CD4-positive, alpha-beta T cell (primary cell): ENCODE data around the gene PRKCH. TPM values are rescaled to one million over a fixed set of nuclear protein-coding genes. Genes with fewer than 3 reads are reported as not detected.

Source experiments
- ATAC-seq: fragments of 200-7000 bp; cut with Tn5 transposase; one replicate; pipeline ENCODE4 v1.10.0; 2022; ENCODE audit warnings: mild to moderate bottlenecking; ENCODE audit not compliant: poor library complexity
- CTCF ChIA-PET: fragments of 350-600 bp; sonication (Branson Sonifier 250); formaldehyde crosslinking; loops from one replicate; lab custom pipeline; 2021; ENCODE audit warnings: antibody characterized with exemption, inconsistent platforms; lab: Charles Lee
- POLR2A ChIA-PET: fragments of 350-600 bp; sonication (Branson Sonifier 250); formaldehyde crosslinking; loops from one replicate; lab custom pipeline; 2021; ENCODE audit warnings: antibody characterized with exemption, inconsistent platforms; lab: Charles Lee
- DNase-seq, 14 experiments: peaks; one replicate each; pipeline ENCODE4 v3.0.0-alpha.2; 2013 to 2020; ENCODE audit warnings: mixed read lengths in 2 of 14
- H3K27ac ChIP-seq, 2 donors: one replicate each; pipeline versions ENCODE4 v1.5.1 to v1.7.0; 2013; ENCODE audit warnings: low read length in 2 of 2, low read depth in 1 of 2, mild to moderate bottlenecking in 1 of 2
- H3K27me3 ChIP-seq, 2 experiments: 1 replicate in 1 of 2; 2 replicates in 1 of 2; pipeline versions ENCODE4 v1.6.1 to v1.7.0; 2013; ENCODE audit warnings: low read length in 2 of 2, control low read depth in 1 of 2, mild to moderate bottlenecking in 1 of 2, moderate library complexity in 1 of 2; ENCODE audit not compliant: insufficient read depth in 2 of 2, control insufficient read depth in 1 of 2
- H3K36me3 ChIP-seq: one replicate; pipeline ENCODE4 v1.6.1; 2013; ENCODE audit warnings: low read length, control low read depth; ENCODE audit not compliant: insufficient read depth
- H3K4me1 ChIP-seq: one replicate; pipeline ENCODE4 v1.6.1; 2013; ENCODE audit warnings: low read length, control low read depth; ENCODE audit not compliant: insufficient read depth
- H3K4me3 ChIP-seq: one replicate; pipeline ENCODE4 v1.5.1; 2013; ENCODE audit warnings: mild to moderate bottlenecking, low read length, moderate library complexity
- H3K9me3 ChIP-seq, 2 experiments: 1 replicate in 1 of 2; 2 replicates in 1 of 2; pipeline versions ENCODE4 v1.6.1 to v1.7.0; 2013; ENCODE audit warnings: low read length in 2 of 2, mild to moderate bottlenecking in 2 of 2, control low read depth in 1 of 2, moderate library complexity in 1 of 2; ENCODE audit not compliant: control insufficient read depth in 1 of 2, insufficient read depth in 1 of 2
- H3K27ac Mint-ChIP-seq: one replicate; pipeline ENCODE4 v1.8.0; 2020; ENCODE audit warnings: mixed read lengths
- H3K27me3 Mint-ChIP-seq: one replicate; pipeline ENCODE4 v1.8.0; 2021; ENCODE audit warnings: mixed read lengths
- H3K36me3 Mint-ChIP-seq: one replicate; pipeline ENCODE4 v1.8.0; 2021; ENCODE audit warnings: low read depth, mixed read lengths
- H3K4me1 Mint-ChIP-seq: one replicate; pipeline ENCODE4 v1.8.0; 2021; ENCODE audit warnings: low read depth, mixed read lengths
- H3K4me3 Mint-ChIP-seq: one replicate; pipeline ENCODE4 v1.8.0; 2020; ENCODE audit warnings: mild to moderate bottlenecking, mixed read lengths
- H3K9me3 Mint-ChIP-seq: one replicate; pipeline ENCODE4 v1.8.0; 2020; ENCODE audit warnings: mixed read lengths
- intact Hi-C, 2 experiments: fragments of 100-400 bp; cut with DNase I in 1 of 2; cut with micrococcal nuclease in 1 of 2; formaldehyde crosslinking; loops; one replicate each; pipeline versions ENCODE4 v1.15.1 to v1.9.0; 2023 to 2025; cut with DNase I, micrococcal nuclease
- total RNA-seq, 174 experiments: library from RNA in 2 of 174; stranded (reverse) in 2 of 174; gene quantifications; one replicate each; pipeline ENCODE4 v1.2.3 and lab custom pipeline; 2021 to 2026
- TF ChIP-seq, protein P1 (sequence below): fragments of 200-600 bp; IDR thresholded peaks from one replicate; pipeline ENCODE4 v1.8.0; 2022; ENCODE audit warnings: antibody characterized with exemption, mild to moderate bottlenecking

PRKCH gene
- total RNA-seq, 2 experiments from 2014 or later: 378 to 385 TPM

DNA sequence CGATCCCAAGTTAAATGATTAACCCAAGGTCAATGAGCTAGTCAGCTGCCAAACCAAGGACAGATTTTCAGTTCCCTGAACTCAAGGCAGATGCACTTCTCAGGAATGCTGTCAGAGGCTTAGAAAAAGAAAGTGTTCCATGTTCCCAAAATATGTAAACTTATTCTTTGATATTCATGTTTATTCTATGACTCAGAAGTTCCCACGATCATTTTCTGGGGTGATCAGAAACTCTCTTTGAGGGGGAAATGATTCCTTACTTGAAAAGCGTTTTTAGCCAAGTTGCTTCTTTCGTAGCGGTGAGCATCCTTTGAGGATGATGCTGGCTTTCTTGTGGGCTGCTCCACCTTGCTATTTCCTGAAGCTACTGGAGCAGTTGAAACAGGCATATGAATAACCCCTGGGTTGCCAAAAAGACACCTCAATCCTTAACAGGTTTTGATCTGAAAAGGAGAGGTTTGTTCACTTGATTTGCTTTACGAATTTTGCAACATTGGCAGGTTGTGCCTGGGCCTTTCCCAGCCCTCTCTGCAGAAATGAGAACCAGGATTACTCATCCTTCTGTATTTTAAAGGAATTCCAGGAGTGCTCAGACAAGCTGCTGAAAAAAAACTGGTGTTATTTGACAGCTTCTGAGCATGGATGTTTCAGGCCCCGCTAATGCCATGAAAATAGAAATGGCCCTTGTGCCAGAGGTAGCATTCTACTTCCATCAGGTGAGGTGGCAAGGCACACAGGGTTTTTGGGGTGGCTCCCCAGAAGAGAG is 252.6 kb downstream of the PRKCH start:
- DNase-seq (peak in 4 of 14 experiments; percentile 27 to 37 (median 32)), ATAC-seq (peak; percentile 35)
- Mint-ChIP-seq H3K4me3 (peak overlapping the region; percentile 32), H3K4me1 (peaks cover 81% of the 10 kb centered on the region), H3K27ac (peak overlapping the region; percentile 22), H3K36me3 (no peaks in the 10 kb centered on the region), H3K9me3 (no peaks in the 10 kb centered on the region), H3K27me3 (no peaks in the 10 kb centered on the region)
- intact Hi-C loops: loop anchor here (5.0 kb wide), 2 partner anchors 97 to 123 kb away; partner anchors contain the start of gene HIF1A (in 1 of the 2)
- CTCF ChIA-PET: interaction anchor here (1.1 kb wide), 1 partner anchor 10 kb away, joined by 3 read pairs; no protein-coding TSS in a partner anchor
- TF ChIP-seq, protein P1, sequence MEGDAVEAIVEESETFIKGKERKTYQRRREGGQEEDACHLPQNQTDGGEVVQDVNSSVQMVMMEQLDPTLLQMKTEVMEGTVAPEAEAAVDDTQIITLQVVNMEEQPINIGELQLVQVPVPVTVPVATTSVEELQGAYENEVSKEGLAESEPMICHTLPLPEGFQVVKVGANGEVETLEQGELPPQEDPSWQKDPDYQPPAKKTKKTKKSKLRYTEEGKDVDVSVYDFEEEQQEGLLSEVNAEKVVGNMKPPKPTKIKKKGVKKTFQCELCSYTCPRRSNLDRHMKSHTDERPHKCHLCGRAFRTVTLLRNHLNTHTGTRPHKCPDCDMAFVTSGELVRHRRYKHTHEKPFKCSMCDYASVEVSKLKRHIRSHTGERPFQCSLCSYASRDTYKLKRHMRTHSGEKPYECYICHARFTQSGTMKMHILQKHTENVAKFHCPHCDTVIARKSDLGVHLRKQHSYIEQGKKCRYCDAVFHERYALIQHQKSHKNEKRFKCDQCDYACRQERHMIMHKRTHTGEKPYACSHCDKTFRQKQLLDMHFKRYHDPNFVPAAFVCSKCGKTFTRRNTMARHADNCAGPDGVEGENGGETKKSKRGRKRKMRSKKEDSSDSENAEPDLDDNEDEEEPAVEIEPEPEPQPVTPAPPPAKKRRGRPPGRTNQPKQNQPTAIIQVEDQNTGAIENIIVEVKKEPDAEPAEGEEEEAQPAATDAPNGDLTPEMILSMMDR: no peak
- POLR2A ChIA-PET: interaction anchor here (0.6 to 1.1 kb wide), 2 partner anchors 16 to 109 kb away, joined by 3 read pairs; no protein-coding TSS in a partner anchor
- Histone ChIP-seq H3K36me3 (no peaks in the 10 kb centered on the region), H3K9me3 (no peaks in the 10 kb centered on the region), H3K4me1 (peaks cover 31% of the 10 kb centered on the region), H3K4me3 (no peak overlapping the region), H3K27ac (no peak overlapping the region), H3K27me3 (no peaks in the 10 kb centered on the region)

DNA sequence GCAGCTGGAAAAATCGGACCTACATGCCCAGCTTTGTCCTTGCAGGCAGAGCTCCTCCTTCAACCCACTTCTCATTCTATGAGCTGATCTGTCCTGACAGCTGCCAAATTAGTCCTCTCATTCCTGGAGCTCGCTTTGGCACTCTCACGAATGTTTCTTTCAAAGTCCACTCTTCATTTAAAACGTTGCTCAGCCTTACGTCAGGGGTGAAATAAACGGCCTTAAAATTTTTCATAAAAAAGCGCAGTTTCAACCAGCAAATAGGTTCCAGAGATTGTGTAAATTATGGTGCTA is 253.1 kb downstream of the PRKCH start:
- Mint-ChIP-seq H3K27ac (no peak overlapping the region), H3K36me3 (no peaks in the 10 kb centered on the region), H3K4me3 (no peak overlapping the region), H3K9me3 (no peaks in the 10 kb centered on the region), H3K27me3 (no peaks in the 10 kb centered on the region), H3K4me1 (peaks cover 80% of the 10 kb centered on the region)
- no peak for DNase-seq
- Histone ChIP-seq H3K27ac (no peak overlapping the region), H3K4me3 (no peak overlapping the region), H3K9me3 (no peaks in the 10 kb centered on the region), H3K36me3 (no peaks in the 10 kb centered on the region), H3K4me1 (peaks cover 26% of the 10 kb centered on the region), H3K27me3 (no peaks in the 10 kb centered on the region)
- TF ChIP-seq, protein P1: no peak
- ChIA-PET CTCF (no interaction called here), POLR2A (interaction anchor here (1.1 kb wide), 1 partner anchor 16 kb away, joined by 3 read pairs; no protein-coding TSS in a partner anchor)
- intact Hi-C loops: loop anchor here (5.0 kb wide), 2 partner anchors 97 to 123 kb away; partner anchors contain the start of gene HIF1A (in 1 of the 2)
- ATAC-seq: no peak

DNA sequence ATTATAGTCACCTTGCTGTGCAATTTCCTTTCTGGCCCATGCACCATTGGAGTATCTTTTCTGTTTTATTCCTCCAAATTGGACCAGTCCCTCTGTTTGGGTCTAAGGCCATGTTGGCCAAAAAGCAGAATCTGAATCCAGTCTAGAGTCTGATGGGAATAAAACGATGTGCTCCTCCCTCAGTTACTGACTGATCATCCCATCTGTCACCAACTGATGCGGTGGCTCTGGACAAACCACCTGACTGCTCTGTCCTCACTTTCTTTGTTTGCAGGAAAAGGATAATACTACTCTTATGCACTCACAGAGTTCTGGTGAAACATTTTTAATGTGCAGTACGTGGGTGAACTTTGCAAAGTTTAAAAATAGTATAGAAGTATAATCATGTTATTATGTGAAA is 253.7 kb downstream of the PRKCH start:
- no peaks in the 10 kb centered on the region for H3K36me3 ChIP-seq
- intact Hi-C loops: loop anchor here in 1 of 2 experiments (5.0 kb wide), 1 partner anchor 67 kb away; no protein-coding TSS in a partner anchor
- H3K4me3 Mint-ChIP-seq: no peak overlapping the region
- no peaks in the 10 kb centered on the region for H3K27me3 Mint-ChIP-seq
- H3K36me3 Mint-ChIP-seq: no peaks in the 10 kb centered on the region
- TF ChIP-seq, protein P1: no peak
- ChIA-PET CTCF (no interaction called here), POLR2A (no interaction called here)
- H3K4me1 Mint-ChIP-seq: peaks cover 80% of the 10 kb centered on the region
- no peaks in the 10 kb centered on the region for H3K9me3 Mint-ChIP-seq
- H3K27ac Mint-ChIP-seq: no peak overlapping the region
- H3K4me3 ChIP-seq: no peak overlapping the region
- DNase-seq (no peak), ATAC-seq (no peak)
- H3K27me3 ChIP-seq: no peaks in the 10 kb centered on the region
- no peak overlapping the region for H3K27ac ChIP-seq
- no peaks in the 10 kb centered on the region for H3K9me3 ChIP-seq
- peaks cover 19% of the 10 kb centered on the region for H3K4me1 ChIP-seq
